ENCODE results near the gene KIAA0319L. TPM values are rescaled to one million over a fixed set of nuclear protein-coding genes. Genes with fewer than 3 reads are reported as not detected.

The KIAA0319L gene
- polyA plus RNA-seq, 1 donor from 2014 or later = 38.1 TPM

GRCh38 chr1:35591211-35591610 lies 34.0 kb upstream of the KIAA0319L start:
- Histone ChIP-seq H3K9me2 (ENCODE audit: insufficient read depth, low read length) (no peaks in the 10 kb centered on the region), H3K27me3 (ENCODE audit: insufficient read depth, low read depth, low read length) (no peaks in the 10 kb centered on the region), H3K9ac (ENCODE audit: low read length) (no peak overlapping the region), H3F3A (ENCODE audit: insufficient read depth, low read length, poor library complexity, severe bottlenecking) (no peaks in the 10 kb centered on the region), H3K4me3 (ENCODE audit: low read length) (no peak overlapping the region), H3K4me2 (ENCODE audit: low read length) (no peak overlapping the region), H3K79me2 (replicated peaks; ENCODE audit: insufficient read depth, low read length) (no peaks in the 10 kb centered on the region), H3K27ac (ENCODE audit: low read length) (no peak overlapping the region), H4K20me1 (ENCODE audit: insufficient read depth) (no peaks in the 10 kb centered on the region), H3K36me3 (ENCODE audit: insufficient read depth, low read length) (no peaks in the 10 kb centered on the region), H2AFZ (ENCODE audit: low read depth, low read length) (no peak overlapping the region), H3K9me3 (ENCODE audit: low read length) (no peaks in the 10 kb centered on the region)
- TF ChIP-seq REST (IDR thresholded peaks at IDR 0.05; ENCODE audit: borderline replicate concordance) (no peak), MXI1 (conservative IDR thresholded peaks at IDR 0.05; ENCODE audit: poor library complexity, severe bottlenecking) (no peak), CTCF (IDR thresholded peaks at IDR 0.05; ENCODE audit: poor library complexity, severe bottlenecking) (no peak), POLR2AphosphoS5 (IDR thresholded peaks at IDR 0.05) (no peak), TAF1 (IDR thresholded peaks at IDR 0.05; ENCODE audit: low read depth) (no peak), EP300 (conservative IDR thresholded peaks at IDR 0.05; ENCODE audit: poor library complexity, severe bottlenecking) (no peak), EZH2 (IDR thresholded peaks at IDR 0.05; ENCODE audit: borderline replicate concordance, insufficient read depth, low read length, poor library complexity, severe bottlenecking) (no peak), RAD21 (conservative IDR thresholded peaks at IDR 0.05) (no peak), SMC3 (conservative IDR thresholded peaks at IDR 0.05; ENCODE audit: poor library complexity) (no peak)

- Histone ChIP-seq H3K9me2 (ENCODE audit: insufficient read depth, low read length) (no peaks in the 10 kb centered on the region), H3K79me2 (replicated peaks; ENCODE audit: insufficient read depth, low read length) (no peaks in the 10 kb centered on the region), H3K27ac (ENCODE audit: low read length) (no peak overlapping the region), H3K4me3 (ENCODE audit: low read length) (no peak overlapping the region), H4K20me1 (ENCODE audit: insufficient read depth) (no peaks in the 10 kb centered on the region), H3K36me3 (ENCODE audit: insufficient read depth, low read length) (no peaks in the 10 kb centered on the region), H3K9me3 (ENCODE audit: low read length) (no peaks in the 10 kb centered on the region), H3K27me3 (ENCODE audit: insufficient read depth, low read depth, low read length) (no peaks in the 10 kb centered on the region), H3K4me2 (ENCODE audit: low read length) (no peak overlapping the region), H2AFZ (ENCODE audit: low read depth, low read length) (no peak overlapping the region), H3K9ac (ENCODE audit: low read length) (no peak overlapping the region), H3F3A (ENCODE audit: insufficient read depth, low read length, poor library complexity, severe bottlenecking) (no peaks in the 10 kb centered on the region)
- no peak for TF ChIP-seq POLR2AphosphoS5 (IDR thresholded peaks at IDR 0.05)
- TF ChIP-seq TAF1 (IDR thresholded peaks at IDR 0.05; ENCODE audit: low read depth) = no peak
- no peak for TF ChIP-seq EP300 (conservative IDR thresholded peaks at IDR 0.05; ENCODE audit: poor library complexity, severe bottlenecking)
- TF ChIP-seq SMC3 (conservative IDR thresholded peaks at IDR 0.05; ENCODE audit: poor library complexity) = no peak
- no peak for TF ChIP-seq REST (IDR thresholded peaks at IDR 0.05; ENCODE audit: borderline replicate concordance)
- TF ChIP-seq EZH2 (IDR thresholded peaks at IDR 0.05; ENCODE audit: borderline replicate concordance, insufficient read depth, low read length, poor library complexity, severe bottlenecking) = no peak
These were observed 33.4 kb upstream of the KIAA0319L start for GRCh38 chr1:35590476-35591040.
